Measurements from ENCODE around the gene ELN.
"Not testable (repeated sequence)": the region's sequence is repeated elsewhere in the genome, so short reads cannot be mapped to it uniquely, and the experiment has no call there.

Gene ELN
- 0 to 3.7 (median 0) reads per million in 17 experiments for total RNA-seq

DNA sequence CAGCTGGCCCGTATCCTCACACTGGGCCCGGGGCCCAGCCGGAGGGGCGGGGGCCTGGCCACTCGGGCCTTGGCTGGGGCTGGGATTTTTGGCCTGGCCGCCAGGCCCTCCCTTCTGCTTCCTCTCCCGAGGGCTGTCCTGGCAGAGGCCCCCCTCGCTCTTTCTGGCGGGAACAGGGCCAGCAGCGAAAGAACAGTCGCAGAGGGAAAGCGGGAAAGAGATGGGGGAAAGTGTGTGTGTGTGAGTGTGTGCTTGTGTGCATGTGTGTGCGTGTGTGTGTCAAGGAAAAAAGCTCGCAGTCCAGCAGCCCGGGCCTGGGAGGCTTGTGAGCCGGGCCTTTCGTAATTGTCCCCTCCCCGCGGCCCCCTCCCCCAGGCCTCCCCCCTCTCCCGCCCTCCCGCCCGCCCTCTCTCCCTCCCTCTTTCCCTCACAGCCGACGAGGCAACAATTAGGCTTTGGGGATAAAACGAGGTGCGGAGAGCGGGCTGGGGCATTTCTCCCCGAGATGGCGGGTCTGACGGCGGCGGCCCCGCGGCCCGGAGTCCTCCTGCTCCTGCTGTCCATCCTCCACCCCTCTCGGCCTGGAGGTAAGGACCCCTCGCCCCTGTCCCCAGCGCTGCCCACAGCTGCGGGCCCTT is at the start of gene ELN:
Gene ELN, plus strand, starts transcription at position 491 of the 638 bp plus-strand sequence. Its CDS starts 15 bp downstream, at position 506.
- DNase-seq = no peak

DNA sequence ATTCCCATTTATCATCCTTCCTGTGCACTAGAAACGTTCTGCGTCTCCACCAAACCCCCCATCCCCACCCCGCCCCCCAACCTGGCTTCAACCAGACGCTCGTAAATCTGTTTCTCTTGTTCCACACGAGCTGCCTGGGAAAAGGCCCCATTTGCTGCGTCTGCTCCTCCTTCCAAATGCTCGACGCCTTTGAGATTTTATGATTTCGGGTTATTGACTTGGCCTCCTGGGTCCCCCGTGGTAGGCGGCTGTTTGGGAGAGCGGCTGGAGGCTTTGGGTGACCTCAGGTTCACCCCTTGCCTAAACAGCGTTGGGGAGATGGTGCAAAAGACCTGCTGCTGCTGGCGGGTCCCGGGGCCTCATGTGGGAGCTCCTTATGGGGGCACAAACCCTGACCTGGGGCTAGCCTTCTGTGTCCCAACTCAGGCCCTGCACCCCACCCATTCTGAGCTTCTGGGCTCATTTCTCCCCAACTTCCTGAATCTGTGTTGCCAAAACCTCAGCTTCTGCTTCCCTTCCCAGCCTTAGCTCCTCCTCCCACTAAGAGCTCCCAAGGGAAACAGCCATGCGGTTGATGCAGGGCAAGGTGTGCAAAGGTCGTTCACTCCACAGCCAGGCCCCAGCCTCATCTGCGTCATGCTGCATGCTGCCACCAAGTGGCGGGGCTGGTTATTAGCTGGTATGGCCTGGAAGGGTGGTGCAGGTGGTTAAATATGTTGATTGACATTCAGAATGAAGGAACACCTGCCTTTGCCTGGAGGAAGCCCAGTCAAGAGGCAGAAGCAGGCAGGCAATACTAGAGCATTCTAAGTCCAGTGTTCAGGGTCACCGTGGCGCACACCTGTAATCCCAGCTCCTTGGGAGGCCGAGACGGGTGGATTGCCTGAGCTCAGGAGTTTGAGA is 49.1 kb upstream of the ELN start:
- peak; percentile 78 to 90 (median 88) for DNase-seq

DNA sequence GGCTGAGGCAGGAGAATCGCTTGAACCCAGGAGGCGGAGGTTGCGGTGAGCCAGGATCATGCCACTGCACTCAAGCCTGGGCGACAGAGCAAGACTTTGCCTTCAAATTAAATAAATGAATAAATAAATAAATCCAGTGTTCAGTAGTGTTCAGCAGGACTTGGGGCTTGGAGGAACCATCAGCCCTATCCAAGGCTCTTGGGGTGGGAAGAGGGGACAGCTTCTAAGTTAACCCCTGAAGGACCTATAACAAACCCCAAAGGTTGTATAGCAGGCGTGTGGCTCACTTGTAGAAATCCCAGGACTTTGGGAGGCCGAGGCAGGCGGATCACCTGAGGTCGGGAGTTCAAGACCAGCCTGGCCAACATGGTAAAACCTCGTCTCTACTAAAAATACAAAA is 48.3 kb upstream of the ELN start:
- DNase-seq = not testable (repeated sequence)

DNA sequence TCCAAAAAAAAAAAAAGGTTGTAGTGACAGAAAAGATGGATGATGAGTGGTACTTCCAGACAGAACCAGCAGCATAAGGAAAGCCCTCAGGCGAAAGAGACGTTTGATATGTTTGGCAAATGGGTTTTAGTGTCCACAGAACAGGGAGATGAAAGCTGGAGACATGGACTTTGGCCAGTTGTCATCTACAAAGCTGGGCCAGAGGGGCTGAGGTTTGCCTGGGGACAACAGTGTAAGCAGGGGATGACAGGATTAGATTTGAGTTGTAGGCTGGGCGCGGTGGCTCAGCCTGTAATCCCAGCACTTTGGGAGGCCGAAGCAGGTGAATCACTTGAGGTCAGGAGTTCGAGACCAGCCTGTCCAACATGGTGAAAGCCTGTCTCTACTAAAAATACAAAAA is 47.8 kb upstream of the ELN start:
- DNase-seq = no peak

DNA sequence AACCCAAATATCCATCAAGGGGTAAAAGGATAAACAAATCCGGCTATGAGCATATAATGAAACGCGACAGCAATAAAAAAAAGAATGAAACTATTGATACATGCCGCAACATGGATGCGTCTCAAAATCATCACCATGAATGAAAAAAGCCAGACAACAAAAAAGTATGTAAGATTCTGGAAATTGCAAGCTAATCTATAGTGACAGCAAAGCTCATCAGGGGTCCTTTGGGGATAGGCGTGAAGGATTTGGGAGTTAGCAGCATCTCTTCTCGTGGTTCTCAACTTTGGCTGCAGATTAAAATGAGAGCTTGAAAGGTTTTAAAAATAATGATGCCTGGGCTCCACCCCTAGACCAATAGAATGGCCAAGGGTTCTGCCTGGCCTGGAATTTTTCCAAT is 46.0 kb upstream of the ELN start:
- DNase-seq = no peak

DNA sequence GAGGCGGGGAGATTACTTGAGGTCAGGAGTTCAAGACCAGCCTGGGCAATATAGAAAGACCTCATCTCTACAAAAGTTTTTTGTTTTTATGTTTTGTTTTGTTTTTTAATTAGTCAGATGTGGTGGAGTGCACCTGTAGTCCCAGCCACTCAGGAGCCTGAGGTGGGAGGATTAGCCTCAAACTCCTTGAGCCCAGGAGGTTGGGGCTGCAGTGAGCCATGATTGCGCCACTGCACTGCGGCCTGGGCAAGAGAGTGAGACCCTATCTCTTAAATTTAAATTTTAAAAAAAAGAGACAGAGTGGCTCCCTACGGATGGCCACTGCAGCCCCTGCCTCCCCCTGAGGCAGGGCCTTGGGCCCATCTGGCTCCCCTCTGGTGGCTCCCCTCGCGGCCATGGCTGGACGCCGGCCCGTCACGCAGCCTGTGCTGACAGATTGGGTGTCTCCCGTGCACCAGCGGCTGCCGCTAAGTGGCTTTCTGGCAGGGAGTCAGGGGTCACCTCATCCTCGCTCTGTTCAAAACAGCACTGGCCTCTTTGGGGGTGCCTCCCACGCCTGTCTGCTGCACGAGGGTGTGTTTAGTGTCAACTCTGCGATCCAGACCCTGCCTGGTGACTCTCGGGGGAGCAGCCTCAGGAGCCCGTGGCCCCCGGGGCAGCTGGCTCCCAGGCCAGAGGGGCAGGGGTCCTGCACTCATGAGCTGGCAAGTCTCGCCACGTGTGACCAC is 44.4 kb upstream of the ELN start:
- no peak for DNase-seq

DNA sequence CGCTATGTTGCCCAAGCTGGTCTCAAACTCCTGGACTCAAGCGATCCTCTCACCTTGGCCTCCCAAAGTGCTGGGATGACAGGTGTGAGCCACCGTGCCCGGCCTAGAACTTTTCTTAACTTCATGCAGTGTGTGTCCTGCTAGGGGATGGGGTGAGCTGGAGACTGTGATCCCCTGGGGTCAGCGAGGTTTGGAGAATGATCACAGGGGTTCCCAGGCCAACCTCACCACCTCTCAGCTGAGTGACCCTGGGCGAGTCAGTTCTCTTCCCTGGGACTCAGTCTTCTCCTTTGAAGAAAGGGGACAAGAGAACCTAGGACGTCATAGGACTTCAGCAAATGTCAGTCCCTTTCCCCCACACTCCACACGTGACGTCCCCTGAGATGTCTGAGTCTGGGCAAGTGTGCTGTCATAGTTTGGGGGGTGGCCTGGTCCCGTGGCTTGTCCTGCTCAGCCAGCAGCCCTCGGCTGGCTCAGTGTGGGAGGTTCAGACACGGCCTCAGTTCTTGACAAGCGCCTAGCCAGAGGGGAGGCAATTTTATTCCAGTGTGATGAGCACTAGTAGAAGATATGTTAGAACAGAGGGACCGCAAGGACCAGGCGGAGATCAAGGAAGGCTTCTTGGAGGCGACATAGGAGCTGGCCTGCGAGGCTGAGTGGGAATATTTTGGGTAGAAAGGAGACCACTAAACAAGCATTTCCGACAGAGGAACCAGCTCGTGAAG is 43.3 kb upstream of the ELN start:
- no peak for DNase-seq

DNA sequence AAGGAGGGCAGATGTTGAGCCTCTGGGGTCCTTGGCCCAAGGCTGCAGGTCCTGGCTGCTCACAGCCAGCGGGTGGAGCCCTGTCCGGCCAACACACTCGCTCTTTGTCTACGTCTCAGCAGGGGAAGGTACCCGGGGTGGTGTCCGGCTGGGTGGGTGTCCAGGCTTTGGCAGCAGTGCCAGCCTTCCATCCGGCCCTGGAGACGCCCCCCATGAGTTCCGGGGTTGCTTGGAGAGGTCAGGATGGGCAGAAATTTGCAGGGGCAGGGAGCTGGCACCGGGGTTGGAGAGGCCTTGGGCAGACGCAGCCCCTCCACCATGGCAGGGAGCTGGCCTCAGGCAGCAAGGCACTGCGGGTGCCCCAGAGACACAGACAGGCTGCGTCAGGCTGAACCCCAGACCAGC is 42.2 kb upstream of the ELN start:
- no peak for DNase-seq

DNA sequence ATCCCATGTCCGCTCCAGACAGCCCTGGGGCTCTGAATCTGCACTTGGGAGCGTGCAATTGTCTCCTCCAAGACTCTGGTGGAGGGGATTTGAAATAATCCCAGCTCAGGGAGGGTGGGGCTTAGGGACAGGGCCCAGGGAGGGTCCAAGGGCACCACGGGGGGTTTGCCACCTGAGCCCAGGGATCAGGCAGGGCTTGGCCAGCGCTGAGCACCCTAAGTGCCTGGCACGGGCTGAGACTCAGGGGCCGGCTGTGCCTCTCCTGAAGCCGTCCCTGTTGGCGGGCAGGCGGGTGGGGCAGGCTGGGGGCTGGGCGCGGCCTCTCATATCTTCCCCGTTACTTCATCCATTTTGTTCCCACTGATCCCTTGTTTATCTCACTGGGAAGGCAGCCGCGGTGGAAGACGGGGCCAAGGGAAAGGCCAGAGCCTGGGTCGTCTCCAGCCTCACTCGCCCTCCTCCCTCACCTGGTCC is 41.8 kb upstream of the ELN start:
- DNase-seq = no peak

DNA sequence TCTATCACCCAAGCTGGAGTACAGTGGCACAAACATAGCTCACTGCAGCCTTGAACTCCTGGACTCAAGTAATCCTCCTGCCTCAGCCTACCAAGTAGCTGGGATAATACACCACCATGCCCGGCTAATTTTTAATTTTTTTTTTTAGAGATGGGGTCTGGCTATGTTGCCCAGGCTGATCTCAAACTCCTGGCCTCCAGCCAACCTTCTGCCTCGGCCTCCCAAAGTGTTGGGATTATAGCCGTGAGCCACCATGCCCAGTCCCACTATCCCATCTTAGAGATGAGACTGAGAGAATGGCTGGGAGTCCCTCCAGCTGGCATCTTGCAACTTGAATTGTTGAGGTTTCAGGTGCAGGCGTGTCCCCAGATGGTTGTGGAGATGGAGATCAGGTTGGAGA is 40.7 kb upstream of the ELN start:
- DNase-seq = no peak

DNA sequence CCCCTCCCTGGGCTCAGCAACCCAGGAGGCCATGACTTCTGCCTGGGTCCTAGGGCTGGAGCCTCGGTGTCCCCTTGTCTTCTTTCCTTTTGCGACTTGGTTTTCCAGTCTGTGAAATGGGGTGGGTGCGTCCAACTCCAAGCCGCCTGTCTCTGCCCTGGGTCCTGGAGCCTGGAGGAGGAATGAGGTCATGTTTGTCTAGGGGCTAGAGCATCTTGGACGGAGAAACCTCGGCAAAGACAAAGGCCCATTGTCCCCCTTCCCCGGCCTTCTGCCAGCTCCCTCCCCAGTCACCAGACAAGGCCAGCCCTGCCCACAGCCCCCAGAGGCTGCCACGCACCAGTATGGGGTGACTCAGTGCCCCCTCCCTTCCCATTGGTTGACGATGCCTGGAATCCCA is 39.8 kb upstream of the ELN start:
- no peak for DNase-seq

DNA sequence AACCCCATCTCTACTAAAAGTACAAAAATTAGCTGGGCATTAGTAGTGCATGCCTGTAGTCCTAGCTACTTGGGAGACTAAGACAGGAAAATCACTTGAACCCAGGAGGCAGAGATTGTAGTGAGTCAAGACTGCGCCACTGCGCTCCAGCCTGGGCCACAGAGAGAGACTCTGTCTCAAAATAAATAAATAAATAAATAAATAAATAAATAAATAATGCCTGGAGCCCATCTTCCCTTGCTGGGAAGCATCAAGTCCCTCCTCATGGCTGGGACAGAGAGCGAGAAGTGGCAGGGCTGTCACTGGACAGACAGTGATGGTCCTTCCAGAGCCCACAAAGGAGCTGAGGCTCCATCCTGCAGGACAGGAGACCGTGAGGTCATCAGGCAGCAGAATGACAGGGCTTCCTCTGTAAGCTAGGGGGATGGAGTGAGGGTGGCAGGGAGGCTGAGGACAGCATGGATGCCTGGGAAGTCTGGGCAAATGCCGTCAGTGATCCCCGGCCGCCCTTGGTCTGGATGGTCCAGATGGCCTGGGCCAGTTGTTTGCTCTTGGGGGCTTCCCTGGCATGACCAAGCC is 36.4 kb upstream of the ELN start:
- no peak for DNase-seq

DNA sequence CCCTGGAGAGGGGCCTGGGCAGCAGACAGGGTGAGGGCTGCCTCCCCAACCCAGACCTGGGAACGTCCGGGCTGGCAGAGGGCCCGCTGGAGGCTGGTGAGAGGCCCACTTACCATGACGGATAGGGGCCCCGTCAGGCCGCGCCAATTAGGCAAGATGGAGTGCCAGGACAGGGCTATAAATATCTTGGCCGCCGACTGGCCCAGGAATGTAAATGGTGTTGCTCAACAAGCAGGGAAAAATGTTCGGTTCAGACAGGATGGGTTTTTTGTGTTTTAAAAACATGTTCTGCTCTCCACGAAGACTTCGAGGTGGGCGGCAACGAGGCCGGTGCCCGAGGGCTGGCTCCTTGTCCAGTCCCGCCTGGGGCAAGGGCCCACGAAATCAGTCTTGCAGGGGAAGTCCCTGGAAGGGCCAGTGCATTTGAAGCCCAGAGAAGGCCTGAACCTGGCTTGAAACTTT is 35.8 kb upstream of the ELN start:
- DNase-seq = no peak

DNA sequence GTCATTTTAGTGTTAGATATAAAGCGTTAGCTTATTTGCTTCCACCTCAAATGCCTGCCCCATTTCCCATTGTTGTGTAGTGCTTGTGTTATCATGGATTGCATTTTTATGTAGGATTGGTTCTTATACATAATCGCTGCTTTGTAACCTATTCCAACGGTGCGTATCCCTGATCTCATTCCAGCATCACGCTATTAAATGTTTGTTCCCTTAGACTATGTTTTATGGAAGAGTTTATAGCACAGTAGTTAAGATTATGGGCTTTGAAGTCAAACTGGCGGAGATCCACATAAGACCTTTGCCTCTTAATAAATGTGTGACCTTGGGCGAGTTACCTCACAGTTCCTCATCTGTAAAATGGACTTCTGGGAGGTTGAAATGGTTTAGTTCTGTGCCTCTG is 34.0 kb upstream of the ELN start:
- DNase-seq = no peak

DNA sequence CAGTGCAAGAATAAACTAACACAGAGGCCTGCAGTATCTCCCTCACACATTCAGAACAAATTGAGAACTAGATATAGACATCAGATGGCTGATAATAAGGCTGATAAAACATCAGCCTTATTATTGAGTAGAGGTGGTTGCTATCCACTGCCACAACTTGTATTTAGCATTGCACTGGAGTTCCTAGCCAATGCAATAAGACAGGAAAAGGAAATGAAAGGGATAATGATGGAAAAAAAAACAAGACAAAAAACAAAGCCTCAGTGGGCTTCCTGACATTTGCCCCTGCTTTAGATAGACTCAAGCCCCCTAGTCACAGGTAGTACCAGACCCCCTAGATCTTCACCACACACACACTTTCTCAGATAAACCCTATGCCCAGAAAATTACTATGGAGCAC is 33.2 kb upstream of the ELN start:
- DNase-seq = no peak

DNA sequence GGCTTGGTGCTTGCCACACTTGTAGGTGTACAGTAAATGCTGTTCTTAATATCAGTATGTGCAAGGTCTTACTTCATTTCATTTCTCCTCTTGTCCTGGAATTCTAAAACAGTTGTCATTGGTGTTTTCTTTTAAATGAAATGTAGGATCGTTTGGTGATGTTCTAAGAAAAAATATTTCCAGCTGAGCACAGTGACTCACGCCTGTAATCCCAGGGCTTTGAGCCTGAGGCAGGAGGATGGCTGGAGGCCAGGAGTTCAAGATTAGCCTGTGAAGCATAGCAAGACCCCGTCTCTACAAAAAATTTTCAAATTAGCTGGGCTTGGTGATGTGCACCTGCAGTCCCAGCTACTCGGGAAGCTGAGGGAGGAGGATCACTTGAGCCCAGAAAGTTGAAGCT is 32.6 kb upstream of the ELN start:
- no peak for DNase-seq

DNA sequence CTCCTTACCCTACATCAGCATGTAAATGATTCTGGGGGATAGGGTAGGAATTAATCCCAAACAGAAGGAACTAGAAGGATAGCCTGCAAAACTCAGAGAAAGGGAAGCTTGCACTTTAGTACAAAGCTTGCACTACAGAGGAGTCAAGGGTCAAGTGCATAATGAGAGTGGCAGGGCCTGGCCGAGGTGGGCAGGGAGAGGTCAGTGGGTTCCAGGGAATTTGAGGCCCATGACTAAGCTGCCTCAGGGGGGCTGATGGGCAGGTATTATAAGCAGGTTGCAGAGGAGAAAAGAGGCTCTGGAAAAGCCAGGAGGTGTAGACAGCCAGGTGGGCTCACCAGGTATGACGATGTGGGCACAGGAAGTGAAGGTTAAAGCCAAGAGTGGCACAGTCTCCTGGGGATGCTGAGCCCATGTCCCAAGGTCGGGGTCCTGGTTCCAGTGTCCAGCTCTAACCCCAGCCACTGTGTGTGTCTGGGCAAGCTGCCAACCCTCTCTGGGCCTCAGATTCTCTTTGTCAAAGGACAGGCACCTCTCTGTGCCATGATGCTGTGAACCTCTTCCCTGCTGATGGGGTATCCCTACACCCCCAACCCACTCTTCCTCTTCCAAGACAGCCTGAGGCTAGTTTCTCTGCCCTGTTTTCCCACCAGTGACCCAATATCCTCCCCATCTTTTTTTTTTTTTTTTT is 32.0 kb upstream of the ELN start:
- no peak for DNase-seq

DNA sequence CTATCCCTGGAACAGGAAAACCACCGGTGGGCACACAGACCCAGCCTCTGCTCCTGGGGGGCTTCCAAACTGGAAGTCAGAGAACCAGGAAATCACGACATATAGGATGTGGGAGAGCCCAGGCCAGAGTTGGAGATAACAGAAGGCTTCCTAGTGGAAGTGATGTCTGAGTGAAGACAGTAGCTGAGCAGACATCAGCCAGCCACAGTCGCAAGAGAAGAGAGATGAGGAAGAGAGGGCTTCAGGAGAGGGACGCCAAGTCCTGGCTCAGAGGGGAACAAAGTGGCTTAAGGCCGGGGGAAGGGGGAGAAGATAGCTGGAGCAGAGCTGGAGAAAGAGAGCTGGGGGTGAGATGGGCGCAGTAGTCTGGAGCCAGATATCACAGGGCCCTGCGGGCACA is 30.9 kb upstream of the ELN start:
- no peak for DNase-seq

DNA sequence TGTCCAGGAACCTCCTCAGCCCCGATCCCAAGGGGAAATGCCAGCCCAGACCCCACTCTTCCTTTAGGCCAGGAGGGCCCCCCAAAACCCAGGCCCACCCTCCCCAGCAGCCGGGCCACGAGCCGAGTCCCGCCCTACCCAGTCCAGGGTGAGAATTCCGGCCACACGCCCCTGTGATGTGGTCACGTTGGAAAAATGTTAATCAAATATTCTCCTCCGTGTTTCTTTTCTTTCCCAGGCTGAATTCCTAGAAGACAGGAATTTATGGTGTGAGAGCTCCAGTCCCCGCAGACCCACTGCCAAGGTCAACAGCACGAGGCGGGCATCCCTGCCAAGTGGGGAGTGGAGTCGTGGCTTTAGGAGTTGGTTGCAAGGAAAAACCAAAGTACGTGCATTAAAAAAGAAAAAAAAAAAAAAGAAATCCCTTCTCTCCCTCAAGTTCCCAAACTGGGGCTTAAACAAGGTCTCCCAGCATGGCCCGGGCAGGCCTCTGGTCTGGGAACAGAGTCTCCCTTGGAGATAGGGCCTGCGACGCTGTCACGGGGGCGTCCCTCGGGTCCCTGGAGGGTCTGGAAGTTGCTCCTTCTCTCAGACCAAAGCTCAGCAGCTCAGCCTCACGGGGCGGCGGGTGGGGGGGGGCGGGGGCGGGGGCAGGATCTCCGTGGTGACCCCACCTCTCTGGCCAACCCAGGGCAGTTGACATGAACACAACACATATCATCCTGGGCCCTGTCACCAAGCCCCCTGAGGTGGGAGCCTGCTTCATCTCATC is 28.1 kb upstream of the ELN start:
- DNase-seq = no peak

DNA sequence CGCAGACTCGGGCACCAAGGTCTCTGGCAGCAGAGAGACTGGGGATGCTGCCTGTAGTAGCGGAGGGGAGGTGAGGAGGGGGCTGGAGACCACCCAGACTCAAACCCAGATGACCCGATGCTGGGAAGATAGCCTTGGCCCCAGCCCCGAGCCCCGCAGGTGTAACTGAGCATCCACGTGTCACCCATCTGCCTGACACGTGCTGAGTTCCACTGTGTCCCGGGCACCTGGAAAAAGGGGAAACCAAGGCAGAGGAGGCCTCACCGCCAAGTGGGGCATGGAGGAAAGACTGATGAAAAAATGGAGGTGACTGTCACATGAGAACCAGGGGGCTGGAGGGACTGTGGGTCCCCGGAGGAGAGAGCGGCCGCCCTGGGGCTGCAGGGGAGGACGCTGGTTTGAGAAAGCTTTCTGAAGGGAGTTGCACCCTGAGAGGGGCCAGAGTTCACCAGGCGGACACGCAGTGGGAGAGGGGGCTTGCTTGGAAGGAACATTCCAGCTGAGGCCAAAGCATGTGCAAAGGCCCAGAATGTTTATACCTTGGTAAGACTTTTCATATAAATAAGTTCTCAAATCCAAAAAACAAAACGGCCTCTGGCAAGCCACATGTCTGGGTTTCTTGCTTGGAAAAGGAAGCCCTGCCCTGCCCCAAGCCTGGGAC is 27.4 kb upstream of the ELN start:
- DNase-seq = no peak
